NCI-H460 (cell line): Measurements from ENCODE around the gene SPINK5. TPM values are rescaled to one million over a fixed set of nuclear protein-coding genes. Genes with fewer than 3 reads are reported as not detected.
"Not testable (repeated sequence)": the region's sequence is repeated elsewhere in the genome, so short reads cannot be mapped to it uniquely, and the experiment has no call there.

Source experiments
- DNase-seq: peaks from one replicate; pipeline ENCODE4 v3.0.0-alpha.2; 2016; ENCODE audit warnings: low read depth; ENCODE audit errors: extremely low read depth
- polyA plus RNA-seq: library from polyadenylated mRNA; depleted of rRNA; stranded (reverse); fragments of >200 nt; gene quantifications from 2 replicates; pipeline ENCODE4 v1.2.3, GENCODE V29; 2014; cell fraction: nucleus; rRNA removed
- total RNA-seq: library from RNA; depleted of rRNA; stranded (reverse); fragments of >200 nt; shearing (Covaris generic); gene quantifications from 2 replicates; pipeline ENCODE4 v1.2.3, GENCODE V29; 2014; rRNA removed

SPINK5 gene
- not detected in 2 replicates for total RNA-seq
- 0.06 TPM in 1 of 2 replicates, not detected in the other for polyA plus RNA-seq

- DNase-seq: no peak
These were observed at the start of gene SPINK5 for GRCh38 chr5:148063861-148064260. Gene SPINK5 (plus strand): TSS chr5:148063980. CDS start chr5:148064045, 65 bp downstream.

- DNase-seq: no peak
These were observed 49.5 kb upstream of the SPINK5 start for GRCh38 chr5:148014276-148014675.

GRCh38 chr5:148020257-148020988 lies 43.4 kb upstream of the SPINK5 start:
- DNase-seq: no peak

- DNase-seq: no peak
These were observed 36.3 kb upstream of the SPINK5 start for GRCh38 chr5:148027505-148027904.

GRCh38 chr5:148029131-148029530 lies 34.6 kb upstream of the SPINK5 start:
- no peak for DNase-seq

GRCh38 chr5:148033134-148033533 lies 30.6 kb upstream of the SPINK5 start:
- peak; percentile 3 for DNase-seq

- DNase-seq: no peak
These were observed 28.1 kb upstream of the SPINK5 start for GRCh38 chr5:148035676-148036075.

GRCh38 chr5:148042881-148043280 lies 20.9 kb upstream of the SPINK5 start:
- DNase-seq: no peak

- no peak for DNase-seq
These were observed 20.1 kb upstream of the SPINK5 start for GRCh38 chr5:148043705-148044104.

- not testable (repeated sequence) for DNase-seq
These were observed 8.6 kb upstream of the SPINK5 start for GRCh38 chr5:148055160-148055559.

- no peak for DNase-seq
These were observed 3.5 kb upstream of the SPINK5 start for GRCh38 chr5:148060309-148060708.

- no peak for DNase-seq
These were observed 2.9 kb upstream of the SPINK5 start for GRCh38 chr5:148060881-148061280.

GRCh38 chr5:148070621-148071020 lies 6.8 kb downstream of the SPINK5 start:
- no peak for DNase-seq

- no peak for DNase-seq
These were observed 8.4 kb downstream of the SPINK5 start for GRCh38 chr5:148072207-148072606.

GRCh38 chr5:148075529-148075928 lies 11.7 kb downstream of the SPINK5 start:
- no peak for DNase-seq

GRCh38 chr5:148083203-148083602 lies 19.4 kb downstream of the SPINK5 start:
- DNase-seq: no peak

GRCh38 chr5:148084269-148084668 lies 20.5 kb downstream of the SPINK5 start:
- DNase-seq: peak; percentile 4

- DNase-seq: no peak
These were observed 21.5 kb downstream of the SPINK5 start for GRCh38 chr5:148085310-148085709.

GRCh38 chr5:148085977-148086705 lies 22.4 kb downstream of the SPINK5 start:
- DNase-seq: no peak

- no peak for DNase-seq
These were observed 26.5 kb downstream of the SPINK5 start for GRCh38 chr5:148090146-148090772.

- no peak for DNase-seq
These were observed 27.0 kb downstream of the SPINK5 start for GRCh38 chr5:148090773-148091250.
